ENCODE results near the gene LEO1. TPM values are rescaled to one million over a fixed set of nuclear protein-coding genes. Genes with fewer than 3 reads are reported as not detected.
A peak's percentile ranks its signal among the peaks of the same experiment; 100 is the strongest.

LEO1 gene
- total and polyA plus RNA-seq, 5 donors from 2014 or later: 12.5 to 23.9 (median 19.6) TPM

DNA sequence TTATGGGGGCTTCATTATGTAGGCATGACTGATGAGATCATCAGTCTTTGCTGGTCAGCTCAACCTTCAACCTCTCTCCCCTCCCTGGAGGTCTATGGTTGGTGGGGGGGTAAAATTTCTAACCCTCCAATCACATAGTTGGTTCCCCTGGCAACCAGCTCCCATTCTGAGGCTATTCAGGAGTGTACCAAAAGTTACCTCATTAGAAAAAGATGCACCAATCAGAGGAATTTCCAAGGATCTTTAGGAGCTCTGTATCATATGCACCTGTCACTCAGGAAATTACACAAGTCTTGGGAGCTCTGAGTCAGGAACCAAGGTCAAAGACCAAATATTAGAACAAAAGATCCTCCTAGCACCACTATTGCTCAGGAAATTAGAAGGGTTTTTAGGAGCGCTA, 21.4 kb upstream of the LEO1 start:
- no peaks in the 10 kb centered on the region for H3K27me3 ChIP-seq (ENCODE audit: control insufficient read depth, insufficient read depth, low read length)
- H3K36me3 ChIP-seq (ENCODE audit: control insufficient read depth, insufficient read depth, low read length): no peaks in the 10 kb centered on the region
- no peak for DNase-seq
- H3K36me3 Mint-ChIP-seq: no peaks in the 10 kb centered on the region
- ATAC-seq (ENCODE audit: low read depth in 2 of 2): no peak
- no peak overlapping the region for H3K27ac Mint-ChIP-seq
- H3K4me3 ChIP-seq (ENCODE audit: low read depth, low read length): no peak overlapping the region
- H3K4me1 Mint-ChIP-seq: no peaks in the 10 kb centered on the region
- H3K9me3 ChIP-seq (ENCODE audit: control insufficient read depth in 2 of 2, low read length in 2 of 2): no peaks in the 10 kb centered on the region
- H3K4me3 Mint-ChIP-seq: no peak overlapping the region
- H3K4me1 ChIP-seq (ENCODE audit: control insufficient read depth, insufficient read depth, low read length, poor library complexity, severe bottlenecking): no peaks in the 10 kb centered on the region
- no peak overlapping the region for H3K27ac ChIP-seq (ENCODE audit: insufficient read depth, low read length, poor library complexity, severe bottlenecking)
- no peaks in the 10 kb centered on the region for H3K9me3 Mint-ChIP-seq
- no peaks in the 10 kb centered on the region for H3K27me3 Mint-ChIP-seq

GRCh38 chr15:51991141-51991540, 19.6 kb upstream of the LEO1 start:
- Histone ChIP-seq H3K27ac (ENCODE audit: insufficient read depth, low read length, poor library complexity, severe bottlenecking) (no peak overlapping the region), H3K27me3 (ENCODE audit: control insufficient read depth, insufficient read depth, low read length) (no peaks in the 10 kb centered on the region), H3K4me1 (ENCODE audit: control insufficient read depth, insufficient read depth, low read length, poor library complexity, severe bottlenecking) (no peaks in the 10 kb centered on the region), H3K4me3 (ENCODE audit: low read depth, low read length) (no peak overlapping the region), H3K36me3 (ENCODE audit: control insufficient read depth, insufficient read depth, low read length) (no peaks in the 10 kb centered on the region), H3K9me3 (ENCODE audit: control insufficient read depth in 2 of 2, low read length in 2 of 2) (no peaks in the 10 kb centered on the region)
- Mint-ChIP-seq H3K9me3 (no peaks in the 10 kb centered on the region), H3K4me1 (no peaks in the 10 kb centered on the region), H3K36me3 (no peaks in the 10 kb centered on the region), H3K27me3 (no peaks in the 10 kb centered on the region), H3K4me3 (no peak overlapping the region), H3K27ac (no peak overlapping the region)
- ATAC-seq (ENCODE audit: low read depth in 2 of 2) (no peak), DNase-seq (no peak)

GRCh38 chr15:51982770-51983103, 11.2 kb upstream of the LEO1 start:
- H3K4me1 Mint-ChIP-seq: peaks cover 5 to 10% (median 10%) of the 10 kb centered on the region in 4 donors
- Histone ChIP-seq H3K36me3 (ENCODE audit: control insufficient read depth, insufficient read depth, low read length) (no peaks in the 10 kb centered on the region), H3K4me3 (ENCODE audit: low read depth, low read length) (no peak overlapping the region), H3K27me3 (ENCODE audit: control insufficient read depth, insufficient read depth, low read length) (no peaks in the 10 kb centered on the region), H3K27ac (ENCODE audit: insufficient read depth, low read length, poor library complexity, severe bottlenecking) (no peak overlapping the region), H3K4me1 (ENCODE audit: control insufficient read depth, insufficient read depth, low read length, poor library complexity, severe bottlenecking) (peaks cover 9% of the 10 kb centered on the region), H3K9me3 (ENCODE audit: control insufficient read depth in 2 of 2, low read length in 2 of 2) (no peaks in the 10 kb centered on the region)
- no peaks in the 10 kb centered on the region for H3K36me3 Mint-ChIP-seq
- H3K4me3 Mint-ChIP-seq: no peak overlapping the region
- no peak overlapping the region for H3K27ac Mint-ChIP-seq
- H3K27me3 Mint-ChIP-seq: peaks cover 2% of the 10 kb centered on the region
- no peak for DNase-seq
- no peak for ATAC-seq (ENCODE audit: low read depth in 2 of 2)
- H3K9me3 Mint-ChIP-seq: no peaks in the 10 kb centered on the region

DNA sequence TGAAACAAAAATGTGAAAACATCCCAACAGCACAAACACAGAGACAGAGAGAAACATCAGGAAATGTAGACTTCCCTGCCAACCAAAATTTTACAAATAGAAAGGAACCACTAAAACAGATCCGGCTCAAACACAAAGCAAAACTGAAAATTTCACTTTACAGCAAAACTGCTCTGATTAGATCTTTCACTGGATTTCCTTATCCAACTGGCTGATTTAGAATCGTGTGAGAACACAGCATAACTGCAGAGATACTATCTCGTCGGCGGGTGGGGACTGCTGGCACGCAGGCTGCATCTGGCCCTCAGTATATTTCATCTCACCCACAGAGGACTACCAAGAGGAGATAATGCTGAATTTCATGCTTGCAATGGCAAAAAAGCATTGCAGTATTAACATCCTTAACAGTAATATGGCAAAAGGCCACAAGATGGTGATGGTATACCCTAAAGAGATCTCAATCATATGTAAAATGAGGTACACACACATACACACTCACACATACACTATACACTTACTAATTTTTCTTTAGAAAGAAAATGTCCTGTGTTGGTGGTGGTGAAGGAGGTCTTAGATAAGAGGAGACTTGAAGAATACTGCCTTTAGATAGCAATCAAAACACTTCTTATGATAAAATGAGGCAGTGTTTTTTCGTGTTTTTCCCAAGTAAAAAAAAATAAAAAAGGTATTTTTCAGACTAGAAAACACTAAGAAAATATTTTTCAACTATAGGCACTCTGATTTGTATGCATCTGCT, 10.6 kb upstream of the LEO1 start:
- Mint-ChIP-seq H3K27me3 (peaks cover 4% of the 10 kb centered on the region), H3K4me3 (peak overlapping the region; percentile 1 to 77 (median 42)), H3K9me3 (no peaks in the 10 kb centered on the region), H3K27ac (peak overlapping the region; percentile 54 to 78 (median 59)), H3K4me1 (peaks cover 5 to 10% (median 10%) of the 10 kb centered on the region in 4 donors), H3K36me3 (no peaks in the 10 kb centered on the region)
- H3K27me3 ChIP-seq (ENCODE audit: control insufficient read depth, insufficient read depth, low read length): no peaks in the 10 kb centered on the region
- peak in 2 of 3 donors; percentile 69 to 86 for DNase-seq
- ATAC-seq (ENCODE audit: low read depth in 2 of 2): peak; percentile 88 to 93
- peak overlapping the region; percentile 77 for H3K4me3 ChIP-seq (ENCODE audit: low read depth, low read length)
- no peaks in the 10 kb centered on the region for H3K9me3 ChIP-seq (ENCODE audit: control insufficient read depth in 2 of 2, low read length in 2 of 2)
- peaks cover 9% of the 10 kb centered on the region for H3K4me1 ChIP-seq (ENCODE audit: control insufficient read depth, insufficient read depth, low read length, poor library complexity, severe bottlenecking)
- no peaks in the 10 kb centered on the region for H3K36me3 ChIP-seq (ENCODE audit: control insufficient read depth, insufficient read depth, low read length)
- peak overlapping the region; percentile 42 for H3K27ac ChIP-seq (ENCODE audit: insufficient read depth, low read length, poor library complexity, severe bottlenecking)

DNA sequence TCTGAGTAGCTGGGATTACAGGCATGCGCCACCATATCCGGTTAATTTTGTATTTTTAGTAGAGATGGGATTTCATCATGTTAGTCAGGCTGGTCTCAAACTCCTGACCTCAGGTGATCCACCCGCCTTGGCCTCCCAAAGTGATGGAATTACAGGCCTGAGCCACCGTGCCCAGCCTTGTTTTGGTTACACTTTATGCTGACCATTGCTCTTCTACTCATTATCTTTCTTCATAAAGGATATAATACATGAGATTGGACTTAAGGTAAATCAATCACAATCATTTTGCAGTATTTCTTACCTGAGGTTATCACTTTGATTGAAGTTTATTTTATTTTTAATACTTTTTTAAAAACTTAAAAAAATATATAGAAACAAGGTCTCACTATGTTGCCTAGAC, 2.2 kb upstream of the LEO1 start:
- H3K27me3 Mint-ChIP-seq: peaks cover 11% of the 10 kb centered on the region
- peak overlapping the region in 1 of 4 donors; percentile 81 for H3K4me3 Mint-ChIP-seq

DNA sequence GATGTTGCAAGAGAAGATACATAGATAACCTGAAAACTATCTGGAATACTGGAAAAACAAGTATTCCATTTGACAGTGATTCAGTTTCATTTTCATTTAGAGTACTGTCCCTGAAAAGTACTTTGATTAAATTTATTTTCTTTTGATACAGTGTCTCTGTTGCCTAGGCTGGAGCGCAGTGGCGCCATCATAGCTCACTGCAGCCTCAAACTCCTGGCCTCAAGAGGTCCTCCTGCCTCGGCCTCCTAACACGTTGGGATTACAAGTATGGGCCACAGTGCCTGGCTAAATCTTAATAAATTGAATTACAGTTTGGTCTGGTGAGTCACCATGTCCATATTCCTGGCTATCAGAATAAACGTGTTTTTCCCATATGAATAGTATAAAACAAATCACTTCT, 1.6 kb upstream of the LEO1 start:
- no peaks in the 10 kb centered on the region for H3K36me3 ChIP-seq (ENCODE audit: control insufficient read depth, insufficient read depth, low read length)
- peak overlapping the region; percentile 3 to 81 (median 54) for H3K4me3 Mint-ChIP-seq

More for the DNA sequence above, 2.2 kb upstream of the LEO1 start:
- Mint-ChIP-seq H3K27ac (no peak overlapping the region), H3K36me3 (peaks cover 9% of the 10 kb centered on the region), H3K4me1 (peaks cover 5 to 31% (median 16%) of the 10 kb centered on the region in 4 donors), H3K9me3 (peaks cover 0 to 5% (median 0%) of the 10 kb centered on the region in 7 donors)
- no peak overlapping the region for H3K27ac ChIP-seq (ENCODE audit: insufficient read depth, low read length, poor library complexity, severe bottlenecking)
- DNase-seq: no peak
- H3K36me3 ChIP-seq (ENCODE audit: control insufficient read depth, insufficient read depth, low read length): no peaks in the 10 kb centered on the region
- no peaks in the 10 kb centered on the region for H3K9me3 ChIP-seq (ENCODE audit: control insufficient read depth in 2 of 2, low read length in 2 of 2)
- ATAC-seq (ENCODE audit: low read depth in 2 of 2): no peak
- H3K4me1 ChIP-seq (ENCODE audit: control insufficient read depth, insufficient read depth, low read length, poor library complexity, severe bottlenecking): peaks cover 23% of the 10 kb centered on the region
- H3K27me3 ChIP-seq (ENCODE audit: control insufficient read depth, insufficient read depth, low read length): no peaks in the 10 kb centered on the region
- H3K4me3 ChIP-seq (ENCODE audit: low read depth, low read length): no peak overlapping the region

DNA sequence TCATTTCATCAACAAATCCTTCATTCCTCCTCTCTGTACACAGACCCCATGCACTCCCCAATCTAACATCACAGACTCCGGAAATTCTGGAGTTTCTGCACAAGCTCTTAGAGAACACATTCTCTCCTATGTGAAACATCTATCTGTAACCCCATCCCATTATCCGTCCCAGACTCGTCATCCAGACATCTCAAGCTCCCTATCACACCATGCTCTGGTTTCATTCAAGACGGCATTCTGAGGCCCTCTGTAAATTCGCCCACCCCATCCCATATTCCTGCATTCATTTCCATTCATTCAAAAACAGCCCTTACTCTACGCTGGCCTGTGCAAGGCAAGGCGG, 575 bp downstream of the LEO1 start:
- Histone ChIP-seq H3K9me3 (ENCODE audit: control insufficient read depth in 2 of 2, low read length in 2 of 2) (peaks cover 9 to 16% of the 10 kb centered on the region in 2 experiments), H3K27ac (ENCODE audit: insufficient read depth, low read length, poor library complexity, severe bottlenecking) (peak overlapping the region; percentile 80), H3K4me1 (ENCODE audit: control insufficient read depth, insufficient read depth, low read length, poor library complexity, severe bottlenecking) (peaks cover 23% of the 10 kb centered on the region), H3K27me3 (ENCODE audit: control insufficient read depth, insufficient read depth, low read length) (no peaks in the 10 kb centered on the region), H3K4me3 (ENCODE audit: low read depth, low read length) (peak overlapping the region; percentile 96), H3K36me3 (ENCODE audit: control insufficient read depth, insufficient read depth, low read length) (no peaks in the 10 kb centered on the region)
- Mint-ChIP-seq H3K36me3 (peaks cover 23% of the 10 kb centered on the region), H3K4me1 (peaks cover 10 to 38% (median 23%) of the 10 kb centered on the region in 4 donors), H3K27ac (peak overlapping the region; percentile 97 to 100 (median 98)), H3K9me3 (peaks cover 0 to 10% (median 4%) of the 10 kb centered on the region in 7 donors), H3K4me3 (peak overlapping the region; percentile 96 to 100 (median 98)), H3K27me3 (peaks cover 7% of the 10 kb centered on the region)
- ATAC-seq (ENCODE audit: low read depth in 2 of 2) (peak in 1 of 2 donors; percentile 3), DNase-seq (no peak)

More for the DNA sequence above, 1.6 kb upstream of the LEO1 start:
- H3K4me1 ChIP-seq (ENCODE audit: control insufficient read depth, insufficient read depth, low read length, poor library complexity, severe bottlenecking): peaks cover 23% of the 10 kb centered on the region
- peaks cover 5 to 31% (median 16%) of the 10 kb centered on the region in 4 donors for H3K4me1 Mint-ChIP-seq
- DNase-seq (no peak), ATAC-seq (ENCODE audit: low read depth in 2 of 2) (no peak)
- H3K27ac Mint-ChIP-seq: no peak overlapping the region
- no peaks in the 10 kb centered on the region for H3K27me3 ChIP-seq (ENCODE audit: control insufficient read depth, insufficient read depth, low read length)
- peaks cover 9% of the 10 kb centered on the region for H3K36me3 Mint-ChIP-seq
- peaks cover 11% of the 10 kb centered on the region for H3K27me3 Mint-ChIP-seq
- no peak overlapping the region for H3K4me3 ChIP-seq (ENCODE audit: low read depth, low read length)
- H3K9me3 Mint-ChIP-seq: peaks cover 0 to 5% (median 0%) of the 10 kb centered on the region in 7 donors
- H3K9me3 ChIP-seq (ENCODE audit: control insufficient read depth in 2 of 2, low read length in 2 of 2): peaks cover 0 to 2% of the 10 kb centered on the region in 2 experiments
- no peak overlapping the region for H3K27ac ChIP-seq (ENCODE audit: insufficient read depth, low read length, poor library complexity, severe bottlenecking)
